Measurements from ENCODE around the gene WASF2.
"Not testable (repeated sequence)": the region's sequence is repeated elsewhere in the genome, so short reads cannot be mapped to it uniquely, and the experiment has no call there.

GRCh38 chr1:27458521-27458920, 31.4 kb downstream of the WASF2 start:
- TF ChIP-seq CTCF (conservative IDR thresholded peaks at IDR 0.05 in 1 of 2, IDR thresholded peaks at IDR 0.05 in 1 of 2; ENCODE audit: low read depth in 1 of 2, low read length in 2 of 2); EZH2 (IDR thresholded peaks at IDR 0.05; ENCODE audit: low read length, missing control alignments): not testable (repeated sequence)
